Retinal pigment epithelial cell (primary cell): ENCODE data around the gene RAD9A.

ENCODE experiments used
- DNase-seq: peaks from one replicate; pipeline ENCODE4 v3.0.0-alpha.2; 2010; ENCODE audit warnings: low read depth
- H3K4me3 ChIP-seq: 2 replicates; pipeline ENCODE4 v1.5.1; 2011; ENCODE audit warnings: mild to moderate bottlenecking, low read length, control low read depth, moderate library complexity
- CTCF ChIP-seq: conservative IDR thresholded peaks from 2 replicates; pipeline ENCODE4 v1.5.1; 2011; ENCODE audit warnings: low read depth, low read length, control low read depth, inconsistent platforms

The RAD9A gene

GRCh38 chr11:67372993-67373647, 18.7 kb upstream of the RAD9A start, which contains the start of gene CLCF1:
CLCF1 (minus strand) TSS chr11:67373598; CDS start chr11:67373539, 59 bp downstream.
- peak within 1 kb of the TSS; percentile 57 for H3K4me3 ChIP-seq
- TF ChIP-seq CTCF: no peak
- DNase-seq: no peak

- peak overlapping the region; percentile 57 for H3K4me3 ChIP-seq
- peak; percentile 50 for TF ChIP-seq CTCF
- DNase-seq: peak; percentile 82
Observed at GRCh38 chr11:67373648-67374570, 17.9 kb upstream of the RAD9A start.

- no peak overlapping the region for H3K4me3 ChIP-seq
- DNase-seq: no peak
- no peak for TF ChIP-seq CTCF
Observed at GRCh38 chr11:67374571-67375281, 17.1 kb upstream of the RAD9A start.

GRCh38 chr11:67375320-67376055, 16.3 kb upstream of the RAD9A start:
- no peak for DNase-seq
- no peak for TF ChIP-seq CTCF
- no peak overlapping the region for H3K4me3 ChIP-seq

GRCh38 chr11:67376063-67376820, 15.5 kb upstream of the RAD9A start:
- no peak for DNase-seq
- TF ChIP-seq CTCF: no peak
- H3K4me3 ChIP-seq: no peak overlapping the region
